Activated CD8-positive, alpha-beta T cell treated with anti-CD3 and anti-CD28 coated beads, Interleukin-2, amount 10 ng/mL, durations not matched to agents 7 days and 5 days (primary cell): ENCODE measurements around the gene CEP83. TPM values are rescaled to one million over a fixed set of nuclear protein-coding genes. Genes with fewer than 3 reads are reported as not detected.
"Not testable (repeated sequence)": the region's sequence is repeated elsewhere in the genome, so short reads cannot be mapped to it uniquely, and the experiment has no call there.

ENCODE experiments used
- ATAC-seq: fragments of 150-1000 bp; cut with Tn5 transposase; one replicate; pipeline ENCODE4 v1.10.0; 2021; ENCODE audit warnings: moderate library complexity
- CTCF ChIA-PET: fragments of 350-600 bp; sonication (Branson Sonifier 250); formaldehyde crosslinking; loops from one replicate; lab custom pipeline; 2021; ENCODE audit warnings: antibody characterized with exemption; lab: Charles Lee
- POLR2A ChIA-PET: fragments of 350-600 bp; sonication (Branson Sonifier 250); formaldehyde crosslinking; loops from one replicate; lab custom pipeline; 2021; ENCODE audit warnings: antibody characterized with exemption; lab: Charles Lee
- DNase-seq: peaks from one replicate; pipeline ENCODE4 v3.0.0-alpha.2; 2020
- H3K27ac Mint-ChIP-seq: one replicate; pipeline ENCODE4 v1.8.0; 2021; ENCODE audit warnings: mild to moderate bottlenecking, mixed read lengths
- H3K27me3 Mint-ChIP-seq: one replicate; pipeline ENCODE4 v1.8.0; 2021; ENCODE audit warnings: low read depth, mixed read lengths
- H3K36me3 Mint-ChIP-seq: one replicate; pipeline ENCODE4 v1.8.0; 2021; ENCODE audit warnings: low read depth, mixed read lengths
- H3K4me1 Mint-ChIP-seq: one replicate; pipeline ENCODE4 v1.8.0; 2021; ENCODE audit warnings: low read depth, mixed read lengths
- H3K4me3 Mint-ChIP-seq: one replicate; pipeline ENCODE4 v1.8.0; 2021; ENCODE audit warnings: mild to moderate bottlenecking, mixed read lengths
- H3K9me3 Mint-ChIP-seq: one replicate; pipeline ENCODE4 v1.8.0; 2022; ENCODE audit warnings: mixed read lengths; ENCODE audit not compliant: insufficient read depth
- total RNA-seq, 2 experiments: library from RNA; stranded (reverse); gene quantifications; one replicate each; pipeline ENCODE4 v1.2.3, GENCODE V29; 2021

Gene CEP83
- total RNA-seq, 2 experiments from 2014 or later = 23.4 to 23.9 TPM

GRCh38 chr12:94469522-94469921 lies 9.9 kb upstream of the CEP83 start:
- Mint-ChIP-seq H3K4me1 (no peaks in the 10 kb centered on the region), H3K27ac (no peak overlapping the region), H3K36me3 (no peaks in the 10 kb centered on the region), H3K9me3 (no peaks in the 10 kb centered on the region), H3K4me3 (no peak overlapping the region), H3K27me3 (peaks cover 5% of the 10 kb centered on the region)
- no peak for ATAC-seq
- ChIA-PET CTCF (no interaction called here), POLR2A (no interaction called here)
- DNase-seq = no peak

DNA sequence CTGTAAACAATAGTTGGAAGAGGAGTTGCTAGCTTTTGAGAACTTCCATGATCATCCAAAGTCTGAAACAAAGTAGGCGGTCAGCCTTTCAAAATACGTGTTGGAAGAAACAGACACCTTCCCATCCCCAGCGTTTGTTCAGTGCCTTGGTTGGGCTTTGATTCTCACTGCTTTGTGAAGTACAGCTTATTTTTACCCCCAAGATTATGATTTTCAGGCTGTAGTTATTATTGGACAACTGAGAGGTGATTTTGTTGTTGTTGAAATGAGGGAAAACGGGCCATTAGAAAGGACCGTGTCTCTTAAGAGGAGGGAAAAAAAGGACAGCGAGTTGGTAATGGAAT lies 921 bp upstream of the CEP83 start:
- Mint-ChIP-seq H3K9me3 (no peaks in the 10 kb centered on the region), H3K4me3 (peak overlapping the region; percentile 86), H3K36me3 (peaks cover 28% of the 10 kb centered on the region), H3K27me3 (peaks cover 11% of the 10 kb centered on the region), H3K27ac (peak overlapping the region; percentile 88), H3K4me1 (peaks cover 29% of the 10 kb centered on the region)
- no peak for DNase-seq
- ATAC-seq = no peak
- ChIA-PET CTCF (no interaction called here), POLR2A (interaction anchor here (1.0 to 1.4 kb wide), 2 partner anchors 25 to 252 kb away, joined by 3 to 4 read pairs; no protein-coding TSS in a partner anchor)

GRCh38 chr12:94458877-94459727 lies 565 bp downstream of the CEP83 start:
- ChIA-PET POLR2A (interaction anchor here (0.8 to 1.4 kb wide), 2 partner anchors 197 to 310 kb away, joined by 3 to 4 read pairs; no protein-coding TSS in a partner anchor), CTCF (interaction anchor here (0.7 to 1.3 kb wide), 5 partner anchors 25 to 358 kb away, joined by 3 to 10 read pairs (median 6); partner anchors contain the start of gene PLXNC1)
- Mint-ChIP-seq H3K36me3 (peaks cover 41% of the 10 kb centered on the region), H3K4me3 (peak overlapping the region; percentile 86), H3K27ac (peak overlapping the region; percentile 88), H3K9me3 (no peaks in the 10 kb centered on the region), H3K27me3 (peaks cover 11% of the 10 kb centered on the region), H3K4me1 (peaks cover 29% of the 10 kb centered on the region)
- no peak for DNase-seq
- peak; percentile 66 for ATAC-seq

DNA sequence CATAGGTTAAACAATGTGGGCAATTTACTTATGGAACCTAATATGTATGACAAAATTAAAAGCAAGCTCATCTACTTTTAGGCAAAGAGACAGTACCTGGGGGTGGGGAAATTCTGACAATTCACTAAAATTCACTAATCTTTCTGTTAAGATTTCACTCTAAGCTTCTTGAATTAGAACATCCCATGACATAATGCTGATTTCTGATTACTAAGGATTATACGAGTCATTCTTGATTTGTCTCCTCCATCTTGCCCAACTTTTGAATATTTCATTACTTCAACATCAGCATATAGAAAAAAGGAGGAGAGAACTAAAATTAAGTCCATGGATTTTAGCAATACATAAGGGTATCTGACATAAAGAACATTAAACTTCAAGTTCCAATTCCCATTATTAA lies 2.4 kb downstream of the CEP83 start:
- peaks cover 53% of the 10 kb centered on the region for H3K36me3 Mint-ChIP-seq
- peaks cover 29% of the 10 kb centered on the region for H3K4me1 Mint-ChIP-seq
- CTCF ChIA-PET = interaction anchor here (1.0 kb wide), 1 partner anchor 323 kb away, joined by 3 read pairs; no protein-coding TSS in a partner anchor
- H3K4me3 Mint-ChIP-seq = no peak overlapping the region
- DNase-seq (no peak), ATAC-seq (no peak)
- POLR2A ChIA-PET = no interaction called here
- H3K27me3 Mint-ChIP-seq = peaks cover 4% of the 10 kb centered on the region
- no peaks in the 10 kb centered on the region for H3K9me3 Mint-ChIP-seq
- H3K27ac Mint-ChIP-seq = no peak overlapping the region

DNA sequence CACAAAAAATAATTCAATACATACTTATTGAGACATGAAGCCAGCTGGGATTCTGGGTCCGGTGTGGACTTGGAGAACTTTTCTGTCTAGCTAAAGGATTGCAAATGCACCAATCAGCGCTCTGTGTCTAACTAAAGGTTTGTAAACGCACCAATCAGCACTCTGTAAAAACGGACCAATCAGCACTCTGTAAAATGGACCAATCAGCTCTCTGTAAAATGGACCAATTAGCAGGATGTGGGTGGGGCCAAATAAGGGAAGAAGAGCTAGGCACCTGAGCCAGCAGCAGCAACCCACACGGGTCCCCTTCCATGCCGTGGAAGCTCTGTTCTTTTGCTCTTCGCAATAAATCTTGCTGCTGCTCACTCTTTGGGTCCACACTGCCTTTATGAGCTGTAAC lies 5.3 kb downstream of the CEP83 start:
- H3K4me3 Mint-ChIP-seq, H3K27me3 Mint-ChIP-seq, H3K27ac Mint-ChIP-seq, H3K9me3 Mint-ChIP-seq, DNase-seq, ATAC-seq, CTCF ChIA-PET: not testable (repeated sequence)
- H3K4me1 Mint-ChIP-seq = peaks cover 19% of the 10 kb centered on the region
- POLR2A ChIA-PET = interaction anchor here (0.6 kb wide), 1 partner anchor 585 kb away, joined by 5 read pairs; no protein-coding TSS in a partner anchor
- H3K36me3 Mint-ChIP-seq = peaks cover 67% of the 10 kb centered on the region

DNA sequence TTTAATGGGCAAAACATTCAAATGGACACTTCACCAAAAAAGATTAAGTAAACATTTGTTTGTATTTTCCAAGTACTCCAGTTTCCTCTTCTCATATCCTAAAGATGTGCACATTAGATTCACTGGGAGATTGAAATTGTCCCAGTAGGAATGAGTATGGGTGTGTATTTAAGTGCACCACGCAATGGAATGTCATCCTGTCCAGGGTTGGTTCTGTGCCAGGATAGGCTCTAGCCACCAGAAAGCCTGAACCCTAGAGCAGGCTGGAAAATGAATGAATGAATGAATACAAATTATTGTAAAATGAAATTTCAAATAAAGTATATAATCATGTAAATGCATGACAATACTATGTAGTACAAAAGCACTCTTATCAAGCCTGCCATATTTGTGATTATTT lies 14.0 kb downstream of the CEP83 start:
- ChIA-PET POLR2A (no interaction called here), CTCF (no interaction called here)
- Mint-ChIP-seq H3K27me3 (no peaks in the 10 kb centered on the region), H3K4me3 (no peak overlapping the region), H3K9me3 (peaks cover 22% of the 10 kb centered on the region), H3K27ac (no peak overlapping the region), H3K4me1 (peaks cover 2% of the 10 kb centered on the region), H3K36me3 (peaks cover 31% of the 10 kb centered on the region)
- ATAC-seq (no peak), DNase-seq (no peak)

- no peak overlapping the region for H3K4me3 Mint-ChIP-seq
- no peak overlapping the region for H3K27ac Mint-ChIP-seq
- ChIA-PET CTCF (no interaction called here), POLR2A (no interaction called here)
- peaks cover 33% of the 10 kb centered on the region for H3K36me3 Mint-ChIP-seq
- H3K9me3 Mint-ChIP-seq = peaks cover 14% of the 10 kb centered on the region
- no peak for DNase-seq
- no peaks in the 10 kb centered on the region for H3K27me3 Mint-ChIP-seq
- peaks cover 15% of the 10 kb centered on the region for H3K4me1 Mint-ChIP-seq
- no peak for ATAC-seq
Observed at GRCh38 chr12:94437303-94437702, 22.4 kb downstream of the CEP83 start.

DNA sequence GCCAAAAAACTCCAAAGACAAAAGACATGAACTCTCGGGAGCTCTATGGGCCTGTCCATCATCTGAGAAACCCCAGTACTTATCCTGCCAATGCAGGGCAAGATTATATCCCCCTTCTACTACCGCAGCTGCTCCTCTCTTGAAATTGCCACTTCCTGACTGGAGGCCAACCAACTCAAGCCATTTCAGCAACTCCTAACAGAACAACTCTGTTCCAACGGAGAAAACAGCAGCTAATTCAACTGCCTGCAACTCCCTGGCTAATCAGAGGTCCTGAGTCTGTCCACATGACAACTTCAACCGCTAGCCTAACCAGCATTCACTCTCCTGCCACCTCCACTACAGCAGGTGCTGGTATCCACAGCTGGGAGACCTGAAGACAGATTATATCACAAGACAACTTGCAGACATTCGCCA lies 24.1 kb downstream of the CEP83 start:
- POLR2A ChIA-PET = interaction anchor here (0.7 to 1.1 kb wide), 2 partner anchors 25 to 226 kb away, joined by 3 to 4 read pairs; no protein-coding TSS in a partner anchor
- H3K4me1 Mint-ChIP-seq = peaks cover 15% of the 10 kb centered on the region
- H3K4me3 Mint-ChIP-seq = no peak overlapping the region
- DNase-seq (peak; percentile 24), ATAC-seq (peak; percentile 61)
- peaks cover 23% of the 10 kb centered on the region for H3K9me3 Mint-ChIP-seq
- no peaks in the 10 kb centered on the region for H3K27me3 Mint-ChIP-seq
- peak overlapping the region; percentile 43 for H3K27ac Mint-ChIP-seq
- H3K36me3 Mint-ChIP-seq = peaks cover 39% of the 10 kb centered on the region
- CTCF ChIA-PET = interaction anchor here (1.1 kb wide), 1 partner anchor 292 kb away, joined by 3 read pairs; no protein-coding TSS in a partner anchor

GRCh38 chr12:94434171-94434570 lies 25.5 kb downstream of the CEP83 start:
- CTCF ChIA-PET = interaction anchor here (0.7 to 1.4 kb wide), 8 partner anchors 25 to 332 kb away, joined by 3 to 6 read pairs (median 3); partner anchors contain the start of genes CEP83 and PLXNC1
- no peaks in the 10 kb centered on the region for H3K27me3 Mint-ChIP-seq
- no peak for ATAC-seq

GRCh38 chr12:94433744-94434143 lies 25.9 kb downstream of the CEP83 start:
- Mint-ChIP-seq H3K27me3 (no peaks in the 10 kb centered on the region), H3K9me3 (peaks cover 20% of the 10 kb centered on the region), H3K4me1 (peaks cover 15% of the 10 kb centered on the region), H3K27ac (no peak overlapping the region), H3K36me3 (peaks cover 48% of the 10 kb centered on the region), H3K4me3 (no peak overlapping the region)
- ChIA-PET POLR2A (no interaction called here), CTCF (interaction anchor here (0.7 to 1.4 kb wide), 6 partner anchors 25 to 332 kb away, joined by 3 to 6 read pairs (median 4); partner anchors contain the start of genes CEP83 and PLXNC1)
- ATAC-seq = no peak
- no peak for DNase-seq

More at GRCh38 chr12:94434171-94434570, 25.5 kb downstream of the CEP83 start:
- Mint-ChIP-seq H3K27ac (no peak overlapping the region), H3K36me3 (peaks cover 49% of the 10 kb centered on the region), H3K4me1 (peaks cover 15% of the 10 kb centered on the region), H3K4me3 (no peak overlapping the region), H3K9me3 (peaks cover 24% of the 10 kb centered on the region)
- DNase-seq = no peak
- POLR2A ChIA-PET = no interaction called here

GRCh38 chr12:94430304-94430703 lies 29.4 kb downstream of the CEP83 start:
- no peak for ATAC-seq
- no peak overlapping the region for H3K4me3 Mint-ChIP-seq
- ChIA-PET POLR2A (no interaction called here), CTCF (interaction anchor here (1.1 kb wide), 2 partner anchors 125 to 275 kb away, joined by 3 to 4 read pairs; no protein-coding TSS in a partner anchor)
- H3K27me3 Mint-ChIP-seq = no peaks in the 10 kb centered on the region
- peaks cover 11% of the 10 kb centered on the region for H3K4me1 Mint-ChIP-seq
- no peak overlapping the region for H3K27ac Mint-ChIP-seq
- peaks cover 61% of the 10 kb centered on the region for H3K36me3 Mint-ChIP-seq
- peaks cover 23% of the 10 kb centered on the region for H3K9me3 Mint-ChIP-seq
- no peak for DNase-seq

- peaks cover 6% of the 10 kb centered on the region for H3K4me1 Mint-ChIP-seq
- H3K36me3 Mint-ChIP-seq = peaks cover 66% of the 10 kb centered on the region
- DNase-seq = no peak
- H3K9me3 Mint-ChIP-seq = peaks cover 23% of the 10 kb centered on the region
- CTCF ChIA-PET = interaction anchor here (1.1 kb wide), 2 partner anchors 124 to 274 kb away, joined by 3 to 4 read pairs; no protein-coding TSS in a partner anchor
- POLR2A ChIA-PET = no interaction called here
- H3K27me3 Mint-ChIP-seq = no peaks in the 10 kb centered on the region
- no peak for ATAC-seq
- no peak overlapping the region for H3K4me3 Mint-ChIP-seq
- H3K27ac Mint-ChIP-seq = no peak overlapping the region
Observed at GRCh38 chr12:94429633-94430032, 30.0 kb downstream of the CEP83 start.
